Activated CD8-positive, alpha-beta memory T cell treated with anti-CD3 and anti-CD28 coated beads for 4 hours (primary cell): Measurements from ENCODE around the gene TUB.

Experiments used
- DNase-seq, 2 donors: peaks; one replicate each; pipeline ENCODE4 v3.0.0-alpha.2; 2020; ENCODE audit warnings: low read depth in 2 of 2

TUB gene

DNA sequence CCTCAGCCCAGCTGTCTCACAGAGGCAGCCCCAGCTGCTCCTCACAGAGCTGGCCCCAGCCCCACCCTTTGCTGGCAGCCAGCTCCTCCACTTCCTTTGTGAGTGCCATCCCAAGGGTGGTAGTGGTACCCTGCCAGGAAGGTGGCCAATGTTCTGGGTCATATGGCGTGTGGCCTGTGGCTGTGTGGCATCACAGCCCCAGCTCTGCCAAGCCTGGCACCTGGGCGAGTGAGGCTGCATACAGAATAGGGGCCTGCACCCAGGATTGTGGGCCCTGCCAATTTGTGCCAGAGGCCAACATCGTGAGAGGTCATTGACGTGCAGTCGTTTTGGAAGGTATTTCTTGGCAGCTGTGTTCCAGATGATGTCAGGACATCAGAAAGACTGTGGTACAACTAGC lies 10.7 kb downstream of the TUB start:
- no peak for DNase-seq

DNA sequence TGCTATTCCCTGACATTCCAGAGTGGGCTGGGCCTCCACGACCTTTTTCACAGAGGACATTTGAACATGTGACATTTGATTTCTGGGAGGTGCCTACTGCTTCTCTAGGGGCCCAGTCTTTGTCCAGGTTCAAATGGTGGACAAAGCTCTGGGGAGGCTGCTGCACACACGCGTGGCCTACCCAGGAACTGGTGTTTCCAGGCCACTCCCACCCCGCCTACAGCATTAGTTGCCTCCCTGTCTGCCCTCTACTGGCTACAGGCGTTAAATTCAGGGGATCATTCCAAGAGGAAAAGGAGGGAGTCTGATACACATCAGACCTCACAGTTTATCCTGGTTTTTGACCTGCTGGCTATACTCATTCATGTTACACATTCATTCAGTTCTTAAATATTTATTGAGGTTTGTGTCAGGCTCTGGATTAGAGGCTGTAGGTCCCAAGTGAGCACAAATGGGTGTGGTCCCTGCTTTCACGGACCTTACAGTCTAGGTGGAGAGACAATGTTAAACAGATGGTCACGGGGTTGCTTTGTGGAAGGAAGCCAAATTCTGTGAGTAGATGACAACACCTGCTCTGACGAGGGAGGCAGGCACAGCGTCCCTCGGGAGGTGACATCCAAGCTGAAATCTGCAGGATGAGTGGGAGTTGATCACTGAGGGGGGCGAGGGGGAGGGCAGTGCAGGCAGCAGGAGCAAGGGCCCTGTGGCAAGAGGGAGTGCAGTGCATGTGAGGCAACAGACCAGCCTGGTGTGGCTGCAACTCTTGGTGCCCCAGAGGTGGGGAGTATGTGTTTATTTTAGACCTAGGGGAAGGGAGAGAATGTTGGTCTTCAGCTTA lies 11.8 kb downstream of the TUB start:
- no peak for DNase-seq

GRCh38 chr11:8093931-8094575 lies 13.0 kb downstream of the TUB start:
- no peak for DNase-seq

GRCh38 chr11:8094656-8095055 lies 13.6 kb downstream of the TUB start:
- DNase-seq, result no peak

- no peak for DNase-seq
These were observed 14.4 kb downstream of the TUB start for GRCh38 chr11:8095371-8095770.

DNA sequence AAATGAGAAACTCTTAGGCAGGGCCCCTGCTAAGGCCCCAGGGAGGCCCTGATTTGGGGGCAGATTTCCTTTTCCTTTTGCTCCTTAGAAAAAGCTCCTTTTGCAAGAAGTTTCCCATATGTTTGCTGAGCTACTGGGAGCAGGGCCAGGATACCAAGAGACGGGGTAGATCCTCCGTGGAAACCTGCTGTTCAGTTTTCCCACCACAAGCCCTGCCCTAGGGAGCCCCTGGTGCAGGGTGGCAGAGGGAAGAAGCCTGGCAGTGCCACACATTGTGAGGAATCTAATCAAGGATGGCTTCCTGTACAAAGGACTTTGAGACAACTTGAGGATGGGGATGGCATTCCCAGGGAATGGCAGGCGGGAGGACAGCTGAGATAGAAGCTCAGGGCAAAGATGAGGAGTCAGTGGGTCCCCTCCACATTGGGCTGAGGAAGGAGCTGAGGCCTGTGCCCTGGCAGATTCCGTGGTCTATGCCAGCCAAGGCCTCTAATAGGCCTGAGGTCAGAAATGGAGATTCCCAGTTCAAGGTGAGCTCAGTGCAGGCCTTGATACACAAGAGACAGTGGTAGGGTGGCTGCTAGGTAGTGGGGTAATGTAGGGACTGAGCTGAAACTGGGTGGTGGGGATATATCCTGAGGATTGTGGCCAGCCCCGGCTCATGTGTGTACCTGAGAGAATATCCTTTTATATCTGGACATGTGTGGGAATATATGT lies 15.0 kb downstream of the TUB start:
- DNase-seq, result no peak

GRCh38 chr11:8096575-8096974 lies 15.6 kb downstream of the TUB start:
- no peak for DNase-seq

DNA sequence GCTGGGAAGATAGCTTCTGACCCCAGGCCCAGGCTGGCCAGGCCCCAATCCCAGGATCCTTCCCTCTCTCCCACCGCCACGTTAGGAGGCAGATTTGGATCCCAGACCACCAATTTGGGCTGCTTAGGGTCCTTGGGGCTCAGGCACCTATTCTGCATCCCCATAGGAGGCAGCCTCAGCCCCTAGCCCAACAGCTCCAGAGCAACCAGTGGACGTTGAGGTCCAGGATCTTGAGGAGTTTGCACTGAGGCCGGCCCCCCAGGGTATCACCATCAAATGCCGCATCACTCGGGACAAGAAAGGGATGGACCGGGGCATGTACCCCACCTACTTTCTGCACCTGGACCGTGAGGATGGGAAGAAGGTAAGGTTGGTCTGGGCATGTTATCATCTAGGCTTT lies 16.1 kb downstream of the TUB start:
- no peak for DNase-seq

GRCh38 chr11:8097468-8097867 lies 16.5 kb downstream of the TUB start:
- DNase-seq, result no peak

- no peak for DNase-seq
These were observed 16.9 kb downstream of the TUB start for GRCh38 chr11:8097926-8098325.

- no peak for DNase-seq
These were observed 17.4 kb downstream of the TUB start for GRCh38 chr11:8098361-8098760.

DNA sequence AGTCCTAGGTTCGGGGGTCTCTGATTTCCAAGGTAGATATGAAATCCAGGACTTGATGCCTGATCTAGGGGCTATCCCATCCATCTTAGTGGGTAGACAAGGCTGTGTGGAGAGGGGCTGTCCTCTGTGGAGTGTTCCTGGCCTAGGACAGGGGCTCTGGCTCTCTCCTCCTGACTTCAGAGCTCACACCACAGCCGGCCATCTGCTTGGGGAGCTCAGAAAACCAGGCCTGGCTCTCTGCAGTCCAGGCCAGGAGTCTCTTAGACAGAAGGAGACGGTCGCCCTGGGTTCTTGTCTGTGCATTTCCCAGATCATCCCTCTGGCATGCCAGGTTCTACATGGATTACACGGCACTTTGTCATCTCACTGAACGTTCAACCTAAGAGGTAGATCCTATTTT lies 17.9 kb downstream of the TUB start:
- DNase-seq, result no peak

- peak; percentile 32 to 42 for DNase-seq
These were observed 18.4 kb downstream of the TUB start for GRCh38 chr11:8099291-8099899.

GRCh38 chr11:8100158-8100557 lies 19.1 kb downstream of the TUB start:
- DNase-seq, result no peak

- DNase-seq, result no peak
These were observed 19.6 kb downstream of the TUB start for GRCh38 chr11:8100605-8101004.

- DNase-seq, result no peak
These were observed 20.4 kb downstream of the TUB start for GRCh38 chr11:8101421-8101820.

DNA sequence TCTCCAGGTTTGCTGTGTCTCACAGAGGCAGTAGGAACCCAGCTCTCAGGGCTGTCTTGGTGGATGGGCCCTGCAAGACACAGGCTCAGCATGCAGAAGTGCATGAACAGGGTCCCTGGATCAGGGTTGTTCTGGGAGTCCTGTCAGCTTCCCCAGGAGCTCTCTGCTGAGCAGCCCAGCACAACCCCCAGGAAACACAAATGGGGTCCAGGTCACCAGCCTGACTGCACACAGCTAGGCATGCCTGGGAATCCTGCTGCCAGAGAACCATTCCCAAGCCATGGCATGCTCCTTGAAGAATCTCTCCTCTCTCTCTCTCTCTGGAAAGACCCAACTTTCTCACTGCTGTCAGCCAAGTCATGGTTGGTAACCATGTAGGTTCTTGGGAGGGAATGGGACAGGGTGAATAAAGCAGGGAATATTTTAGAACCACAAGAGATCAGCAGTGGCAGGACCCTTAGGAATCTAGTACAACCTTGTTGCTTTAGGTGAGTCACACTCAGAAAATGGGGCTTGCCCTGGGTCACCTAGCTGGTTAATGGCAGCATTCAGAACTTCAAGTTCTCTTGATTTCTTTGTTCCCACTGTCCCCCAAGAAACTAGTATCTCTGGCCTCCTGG lies 21.4 kb downstream of the TUB start:
- no peak for DNase-seq

GRCh38 chr11:8102965-8103364 lies 22.0 kb downstream of the TUB start:
- no peak for DNase-seq

DNA sequence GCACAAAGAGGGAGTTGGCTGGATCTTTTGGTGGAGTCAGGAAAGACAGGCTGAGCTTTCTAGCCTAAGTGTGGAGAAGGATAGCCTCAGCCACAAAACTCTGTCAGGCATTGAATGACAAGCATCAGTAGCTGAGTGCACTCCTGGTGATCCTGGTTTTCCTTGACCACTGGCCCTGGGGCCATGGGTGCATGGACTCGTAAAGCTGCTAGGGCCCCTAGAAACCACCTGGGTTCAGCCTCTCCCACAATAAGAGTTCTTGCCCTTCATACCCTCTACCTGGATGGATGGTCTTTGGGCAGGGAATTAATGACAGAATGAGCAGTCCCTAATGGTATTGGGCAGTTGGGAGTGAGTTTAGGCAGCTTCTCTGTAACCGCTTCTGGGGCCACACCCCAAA lies 22.9 kb downstream of the TUB start:
- no peak for DNase-seq

- DNase-seq, result no peak
These were observed 24.1 kb downstream of the TUB start for GRCh38 chr11:8105133-8105532.

DNA sequence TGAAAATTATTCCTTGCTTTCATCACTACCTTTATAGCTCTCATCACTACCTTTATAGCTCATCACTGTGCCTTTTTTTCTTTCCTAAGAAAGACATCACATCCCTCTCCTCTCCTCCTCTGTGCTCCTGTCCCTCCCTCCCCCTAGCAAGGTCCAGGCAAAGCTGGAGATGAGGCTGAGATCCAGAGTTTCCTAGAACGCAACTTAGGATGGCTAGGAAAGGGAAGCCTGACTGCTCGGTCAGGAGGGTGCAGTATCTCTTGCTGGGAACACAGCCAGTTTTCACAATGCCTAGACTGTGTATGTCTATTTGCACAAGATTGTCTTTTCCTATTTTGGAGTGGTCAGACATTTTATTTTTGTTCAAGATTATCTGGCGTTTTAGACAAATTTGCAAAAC lies 24.7 kb downstream of the TUB start:
- no peak for DNase-seq

- no peak for DNase-seq
These were observed 25.7 kb downstream of the TUB start for GRCh38 chr11:8106679-8107078.
